ENCODE results near the gene MAPRE2.

Gene MAPRE2

GRCh38 chr18:35063875-35064690 is 22.9 kb downstream of the MAPRE2 start:
- DNase-seq, result no peak

DNA sequence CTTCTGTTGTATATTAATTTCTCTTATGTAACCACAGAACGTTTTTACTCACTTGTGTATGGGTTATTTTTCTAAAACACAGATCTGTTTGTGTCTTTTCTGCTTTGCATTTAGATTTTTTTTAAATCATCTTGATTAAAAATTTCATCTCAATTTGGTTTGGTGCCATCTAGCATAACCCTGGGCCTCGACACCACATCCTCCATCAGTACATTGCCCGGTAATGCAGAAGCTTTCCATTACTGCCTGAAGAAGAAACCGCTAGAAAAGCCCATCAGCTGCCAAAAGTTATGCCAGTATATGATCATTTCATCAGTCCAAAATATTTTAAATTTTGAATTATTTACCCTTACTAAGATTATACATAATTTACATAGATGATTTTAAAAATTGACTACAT is 26.2 kb downstream of the MAPRE2 start:
- DNase-seq, result no peak

GRCh38 chr18:35071819-35072247 is 30.6 kb downstream of the MAPRE2 start:
- no peak for DNase-seq

- DNase-seq, result no peak
Observed at GRCh38 chr18:35072616-35073015, 31.4 kb downstream of the MAPRE2 start.

DNA sequence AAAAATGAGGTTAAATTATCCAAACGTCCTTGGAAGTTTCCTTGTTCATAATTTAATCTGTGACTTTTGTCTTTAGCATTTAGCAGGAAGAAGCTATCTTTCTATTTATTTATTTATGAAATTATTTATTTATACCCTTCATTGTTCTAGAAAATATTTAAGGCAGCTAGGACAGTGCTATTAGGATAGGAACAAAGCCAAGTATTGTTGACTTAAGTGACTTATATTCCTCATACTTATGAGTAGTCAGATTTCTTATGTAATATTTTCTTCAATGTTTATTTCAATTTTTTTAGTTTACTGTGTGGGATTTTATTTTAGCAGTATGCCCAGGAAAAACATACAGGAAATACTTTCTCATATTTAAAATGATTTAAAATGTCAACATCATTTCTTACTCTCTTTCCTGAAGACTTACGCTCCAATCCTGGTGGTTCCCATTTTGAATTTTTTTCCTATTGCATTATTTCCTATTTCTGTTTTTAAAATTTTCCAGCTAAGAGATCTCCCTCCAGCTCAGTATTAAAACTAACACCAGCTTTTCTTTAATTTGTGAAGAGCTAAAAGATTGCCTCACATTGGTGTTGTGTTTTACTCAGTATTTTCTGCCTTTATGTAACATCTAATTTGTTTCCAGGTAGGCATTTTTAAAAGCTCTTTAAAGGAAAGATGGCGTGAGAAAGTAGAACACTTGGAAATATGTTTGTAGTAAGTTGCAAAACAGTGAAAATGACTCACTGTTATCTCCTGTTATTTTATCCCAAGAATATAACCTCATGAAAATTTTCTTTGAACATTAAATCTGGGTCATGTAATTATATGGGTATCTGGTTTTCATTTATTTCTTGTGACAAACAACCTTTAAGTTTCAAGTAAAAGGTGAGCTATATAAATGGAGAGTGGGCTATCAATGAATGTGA is 32.2 kb downstream of the MAPRE2 start:
- DNase-seq, result no peak

GRCh38 chr18:35074581-35074980 is 33.4 kb downstream of the MAPRE2 start:
- no peak for DNase-seq

DNA sequence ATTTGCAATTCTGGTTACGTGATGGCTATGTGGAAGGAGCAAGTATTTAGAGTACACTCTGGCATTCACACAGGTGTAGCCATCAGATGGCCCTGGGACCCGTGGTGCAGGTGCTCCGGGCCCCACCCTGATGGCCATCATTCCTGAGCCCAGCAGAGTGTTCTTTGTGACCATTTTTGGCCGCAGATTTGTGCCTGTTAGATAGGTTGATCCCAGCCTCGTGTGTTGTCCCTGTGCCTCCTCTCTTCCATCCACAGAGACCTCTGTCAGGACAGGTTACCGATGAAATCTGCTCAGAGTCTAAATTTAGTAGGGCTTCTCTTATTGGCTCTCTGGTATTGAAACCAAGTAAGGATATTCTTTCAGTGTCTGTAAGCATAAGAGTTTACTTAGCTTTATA is 33.9 kb downstream of the MAPRE2 start:
- no peak for DNase-seq

DNA sequence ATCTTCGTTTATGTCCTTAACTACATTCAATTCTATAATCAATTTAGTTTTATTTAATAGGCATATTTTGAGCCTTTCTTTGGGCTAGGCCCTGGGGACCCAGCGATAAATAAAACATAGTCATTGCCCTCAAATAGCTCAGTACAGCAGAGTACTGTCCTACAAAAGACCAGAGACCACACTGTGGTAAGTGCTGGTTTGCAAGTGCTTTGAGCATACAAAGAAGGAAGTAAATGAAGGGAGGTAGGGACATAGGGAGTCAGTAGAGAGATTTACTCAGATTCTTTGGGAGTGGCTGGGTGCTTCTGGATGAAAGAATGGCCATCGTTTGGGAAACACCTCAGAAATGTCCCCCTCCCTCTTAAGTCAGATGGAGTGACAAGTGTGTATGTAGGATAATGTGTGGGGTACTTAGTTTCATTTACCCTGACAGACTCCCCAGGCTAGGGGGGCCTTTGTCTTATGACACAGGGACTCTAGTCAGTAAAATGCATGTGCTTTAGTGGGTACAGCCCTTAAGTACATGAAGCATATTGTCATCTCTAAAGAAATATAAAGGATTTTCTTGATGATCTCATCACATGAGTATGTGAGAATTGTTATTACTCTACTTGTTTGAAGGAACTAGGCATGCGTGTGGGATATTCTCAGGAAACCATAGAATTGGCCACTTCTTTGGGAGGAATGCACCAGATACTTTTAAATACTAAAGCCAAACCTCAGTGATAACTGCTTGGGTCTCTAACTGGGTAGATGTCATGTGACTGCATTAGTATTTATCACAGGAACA is 35.1 kb downstream of the MAPRE2 start:
- no peak for DNase-seq

- DNase-seq, result no peak
Observed at GRCh38 chr18:35077937-35078336, 36.7 kb downstream of the MAPRE2 start.

DNA sequence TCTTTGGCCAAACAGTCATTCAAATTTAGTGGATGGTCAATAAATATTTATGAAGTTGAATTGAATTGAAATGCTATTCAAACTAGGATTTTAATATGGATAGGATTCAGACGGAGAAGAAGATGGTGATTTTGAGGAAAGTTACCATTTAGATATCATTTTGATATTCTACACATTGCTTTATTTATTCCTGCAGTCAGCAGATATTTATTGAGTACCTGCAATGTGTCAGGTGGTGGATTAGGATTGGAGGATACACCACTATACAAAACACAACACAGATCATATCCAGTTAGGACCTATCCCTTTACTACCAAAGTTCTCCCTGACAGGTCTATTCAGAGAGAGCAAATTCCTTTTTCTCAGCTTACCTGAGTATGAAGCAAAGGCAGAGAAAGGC is 38.8 kb downstream of the MAPRE2 start:
- no peak for DNase-seq

GRCh38 chr18:35083174-35083712 is 42.0 kb downstream of the MAPRE2 start:
- DNase-seq, result no peak

- no peak for DNase-seq
Observed at GRCh38 chr18:35084494-35085449, 43.6 kb downstream of the MAPRE2 start.

- DNase-seq, result no peak
Observed at GRCh38 chr18:35085450-35086380, 44.5 kb downstream of the MAPRE2 start.

- no peak for DNase-seq
Observed at GRCh38 chr18:35086704-35087103, 45.5 kb downstream of the MAPRE2 start.

DNA sequence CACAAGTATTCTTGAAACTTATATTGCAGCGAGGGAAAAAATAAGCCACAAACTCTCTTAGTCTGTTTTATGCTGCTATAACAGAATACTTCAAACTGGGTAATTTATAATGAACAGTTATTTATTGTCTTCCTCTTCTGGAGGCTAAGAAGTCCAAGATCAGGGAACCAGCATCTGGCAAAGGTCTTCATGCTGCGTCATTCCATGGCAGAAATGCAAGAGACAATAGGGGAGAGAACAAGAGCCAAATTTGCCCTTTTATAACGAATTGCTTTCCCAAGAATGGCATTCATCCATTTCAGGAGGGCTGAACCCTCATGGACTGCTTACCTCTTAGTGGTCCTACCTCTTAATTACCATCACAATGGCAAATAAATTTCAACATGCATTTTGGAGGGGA is 46.5 kb downstream of the MAPRE2 start:
- no peak for DNase-seq

DNA sequence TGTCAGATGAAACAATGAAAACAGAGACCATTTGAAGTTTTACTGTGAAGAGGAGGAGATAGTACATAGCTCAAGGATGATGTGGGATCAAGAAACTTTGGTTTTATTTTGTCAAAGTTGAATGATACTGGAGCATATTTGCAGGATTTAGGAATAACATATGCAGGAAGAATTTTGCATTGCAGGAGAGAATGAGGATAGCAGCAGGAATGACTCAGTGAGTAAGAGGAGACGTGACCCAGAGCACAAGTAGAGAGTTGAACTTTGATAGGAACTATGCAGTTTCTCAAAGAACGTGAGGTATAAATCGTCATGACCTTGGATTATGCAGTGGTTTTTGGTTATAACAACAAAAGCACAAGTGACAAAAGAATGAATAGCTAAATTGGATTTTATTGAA is 47.7 kb downstream of the MAPRE2 start:
- DNase-seq, result no peak

GRCh38 chr18:35089382-35089781 is 48.2 kb downstream of the MAPRE2 start:
- no peak for DNase-seq

- DNase-seq, result no peak
Observed at GRCh38 chr18:35089891-35090550, 48.8 kb downstream of the MAPRE2 start.

GRCh38 chr18:35091841-35092240 is 50.6 kb downstream of the MAPRE2 start:
- no peak for DNase-seq

All from NCI-H526 (cell line).